ENCODE results near the gene CSNK1A1.
"Not testable (repeated sequence)": the region's sequence is repeated elsewhere in the genome, so short reads cannot be mapped to it uniquely, and the experiment has no call there.

CSNK1A1 gene

GRCh38 chr5:149551227-149552037 is at the start of gene CSNK1A1:
TSS of gene CSNK1A1 (minus strand) at chr5:149551439. CDS start at chr5:149550964, 475 bp downstream.
- DNase-seq (ENCODE audit: low read depth in 3 of 3), result peak; percentile 97 to 98 (median 98)

- DNase-seq (ENCODE audit: low read depth in 3 of 3), result no peak
Measured at GRCh38 chr5:149600932-149601331, 49.7 kb upstream of the CSNK1A1 start.

- no peak for DNase-seq (ENCODE audit: low read depth in 3 of 3)
Measured at GRCh38 chr5:149599375-149599774, 48.1 kb upstream of the CSNK1A1 start.

- no peak for DNase-seq (ENCODE audit: low read depth in 3 of 3)
Measured at GRCh38 chr5:149598966-149599365, 47.7 kb upstream of the CSNK1A1 start.

- DNase-seq (ENCODE audit: low read depth in 3 of 3), result not testable (repeated sequence)
Measured at GRCh38 chr5:149598234-149598633, 47.0 kb upstream of the CSNK1A1 start.

- DNase-seq (ENCODE audit: low read depth in 3 of 3), result no peak
Measured at GRCh38 chr5:149597618-149598017, 46.4 kb upstream of the CSNK1A1 start.

GRCh38 chr5:149596712-149597111 is 45.5 kb upstream of the CSNK1A1 start:
- DNase-seq (ENCODE audit: low read depth in 3 of 3), result no peak

GRCh38 chr5:149595105-149595504 is 43.9 kb upstream of the CSNK1A1 start:
- DNase-seq (ENCODE audit: low read depth in 3 of 3), result not testable (repeated sequence)

- DNase-seq (ENCODE audit: low read depth in 3 of 3), result no peak
Measured at GRCh38 chr5:149594206-149594895, 43.1 kb upstream of the CSNK1A1 start.

- no peak for DNase-seq (ENCODE audit: low read depth in 3 of 3)
Measured at GRCh38 chr5:149593370-149593769, 42.1 kb upstream of the CSNK1A1 start.

GRCh38 chr5:149588936-149589335 is 37.7 kb upstream of the CSNK1A1 start:
- DNase-seq (ENCODE audit: low read depth in 3 of 3), result no peak

- DNase-seq (ENCODE audit: low read depth in 3 of 3), result no peak
Measured at GRCh38 chr5:149586708-149587318, 35.6 kb upstream of the CSNK1A1 start.

GRCh38 chr5:149585910-149586309 is 34.7 kb upstream of the CSNK1A1 start:
- DNase-seq (ENCODE audit: low read depth in 3 of 3), result no peak

GRCh38 chr5:149584121-149584520 is 32.9 kb upstream of the CSNK1A1 start:
- no peak for DNase-seq (ENCODE audit: low read depth in 3 of 3)

GRCh38 chr5:149583394-149583793 is 32.2 kb upstream of the CSNK1A1 start:
- DNase-seq (ENCODE audit: low read depth in 3 of 3), result no peak

GRCh38 chr5:149581931-149582768 is 30.9 kb upstream of the CSNK1A1 start:
- no peak for DNase-seq (ENCODE audit: low read depth in 3 of 3)

- peak in 2 of 3 donors; percentile 24 to 27 for DNase-seq (ENCODE audit: low read depth in 3 of 3)
Measured at GRCh38 chr5:149581192-149581861, 30.1 kb upstream of the CSNK1A1 start, which contains the start of gene ARHGEF37. TSS of gene ARHGEF37 (plus strand) at chr5:149581498. CDS start at chr5:149597770, 16,272 bp downstream.

- DNase-seq (ENCODE audit: low read depth in 3 of 3), result no peak
Measured at GRCh38 chr5:149580808-149581191, 29.6 kb upstream of the CSNK1A1 start.

- DNase-seq (ENCODE audit: low read depth in 3 of 3), result no peak
Measured at GRCh38 chr5:149578896-149579295, 27.7 kb upstream of the CSNK1A1 start.

- no peak for DNase-seq (ENCODE audit: low read depth in 3 of 3)
Measured at GRCh38 chr5:149576021-149576420, 24.8 kb upstream of the CSNK1A1 start.

GRCh38 chr5:149575131-149575530 is 23.9 kb upstream of the CSNK1A1 start:
- no peak for DNase-seq (ENCODE audit: low read depth in 3 of 3)
